NCI-H226 (cell line): Measurements from ENCODE around the gene SRSF3.

Experiments used
- DNase-seq: peaks from one replicate; pipeline ENCODE4 v3.0.0-alpha.2; 2015

Gene SRSF3

DNA sequence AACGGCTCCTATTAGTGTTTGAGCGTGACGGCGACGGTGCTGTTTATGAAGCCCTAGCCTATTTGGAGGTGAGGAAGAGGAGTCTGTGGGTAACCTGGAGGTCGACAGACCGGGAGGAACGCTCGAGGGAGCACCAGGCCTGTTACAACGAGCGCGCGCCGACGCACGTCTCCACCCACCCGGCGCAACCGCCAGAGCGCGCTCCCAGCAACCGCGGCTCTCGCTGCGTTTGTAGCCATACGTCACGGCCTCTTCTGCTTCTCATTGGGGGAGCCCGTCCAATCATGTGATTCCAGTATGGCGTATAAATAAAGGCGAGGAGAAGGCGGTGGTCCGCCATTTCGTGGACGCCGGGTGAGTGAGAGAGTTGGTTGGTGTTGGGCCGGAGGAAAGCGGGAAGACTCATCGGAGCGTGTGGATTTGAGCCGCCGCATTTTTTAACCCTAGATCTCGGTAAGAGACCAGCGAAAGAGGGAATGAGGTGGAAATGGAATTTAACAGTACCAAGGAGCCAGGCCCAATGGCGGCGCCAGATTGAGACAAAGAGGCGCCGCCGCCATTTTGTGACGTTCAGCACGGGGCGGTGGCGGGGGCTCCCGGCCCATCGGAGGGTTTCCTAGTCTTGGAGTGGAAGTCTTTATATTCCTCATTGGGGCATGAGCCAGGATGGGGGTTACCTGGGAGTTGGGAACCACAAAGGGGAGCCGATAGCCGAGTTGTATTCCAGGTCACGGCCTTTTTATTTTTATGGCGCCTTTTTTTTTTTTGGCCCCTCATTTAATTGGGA is at the start of gene SRSF3:
Gene SRSF3, plus strand, starts transcription at position 334 of the 787 bp plus-strand sequence. CDS start 2,401 bp downstream, outside the sequence.
- peak; percentile 97 for DNase-seq

DNA sequence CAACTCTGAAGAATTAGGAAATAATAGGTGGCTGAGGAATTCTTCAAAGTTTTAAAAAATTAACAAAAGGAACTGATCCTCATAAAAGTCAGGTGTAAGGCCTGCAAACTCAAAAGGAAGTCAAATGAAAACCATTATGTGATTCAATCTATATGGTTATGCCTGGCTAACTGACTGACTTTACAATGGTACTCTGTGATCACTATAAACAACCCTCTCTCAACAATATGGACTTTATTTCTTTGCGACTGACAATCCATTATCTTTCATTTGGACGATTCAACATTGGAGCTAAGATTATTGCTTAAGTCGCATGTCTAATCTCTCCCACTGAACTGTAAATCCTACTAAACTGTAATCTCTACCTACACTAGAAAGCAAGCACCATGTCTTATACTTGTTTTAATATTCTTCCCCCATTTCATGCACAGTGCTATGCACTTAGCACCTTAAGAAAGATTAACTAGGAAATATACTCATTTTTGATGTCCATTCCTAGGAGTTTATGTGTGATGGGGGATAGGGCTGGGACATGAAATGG is 48.3 kb upstream of the SRSF3 start:
- no peak for DNase-seq

DNA sequence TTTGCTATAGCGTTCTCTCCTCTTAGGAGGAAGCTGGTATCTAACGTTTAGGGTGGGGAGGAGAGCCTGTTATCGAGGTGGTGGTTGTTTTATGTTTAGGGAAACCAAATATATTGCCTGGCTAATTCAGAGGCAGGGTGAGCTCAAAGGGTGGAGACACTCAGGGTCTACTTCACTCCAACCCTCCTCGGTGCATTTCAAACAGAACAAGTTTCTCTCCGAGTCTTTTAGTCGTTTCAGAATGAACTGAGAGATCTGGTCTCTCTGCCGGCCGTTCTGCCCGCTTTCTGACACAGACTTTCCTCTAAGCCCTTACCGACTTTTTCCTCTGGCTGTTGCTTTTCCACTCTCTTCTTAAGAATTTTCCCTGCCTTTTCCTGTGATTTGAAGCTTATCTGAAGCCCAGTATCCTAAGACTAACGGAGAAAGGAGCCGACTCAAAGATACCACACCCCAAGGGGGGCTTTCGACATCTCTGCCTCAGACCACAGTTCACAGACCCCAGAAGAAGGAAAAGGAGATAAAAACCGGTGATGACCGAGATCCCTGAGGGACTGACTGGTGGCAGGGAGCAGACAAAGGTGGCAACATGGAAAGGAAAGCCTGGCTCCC is 47.7 kb upstream of the SRSF3 start:
- DNase-seq, result no peak

DNA sequence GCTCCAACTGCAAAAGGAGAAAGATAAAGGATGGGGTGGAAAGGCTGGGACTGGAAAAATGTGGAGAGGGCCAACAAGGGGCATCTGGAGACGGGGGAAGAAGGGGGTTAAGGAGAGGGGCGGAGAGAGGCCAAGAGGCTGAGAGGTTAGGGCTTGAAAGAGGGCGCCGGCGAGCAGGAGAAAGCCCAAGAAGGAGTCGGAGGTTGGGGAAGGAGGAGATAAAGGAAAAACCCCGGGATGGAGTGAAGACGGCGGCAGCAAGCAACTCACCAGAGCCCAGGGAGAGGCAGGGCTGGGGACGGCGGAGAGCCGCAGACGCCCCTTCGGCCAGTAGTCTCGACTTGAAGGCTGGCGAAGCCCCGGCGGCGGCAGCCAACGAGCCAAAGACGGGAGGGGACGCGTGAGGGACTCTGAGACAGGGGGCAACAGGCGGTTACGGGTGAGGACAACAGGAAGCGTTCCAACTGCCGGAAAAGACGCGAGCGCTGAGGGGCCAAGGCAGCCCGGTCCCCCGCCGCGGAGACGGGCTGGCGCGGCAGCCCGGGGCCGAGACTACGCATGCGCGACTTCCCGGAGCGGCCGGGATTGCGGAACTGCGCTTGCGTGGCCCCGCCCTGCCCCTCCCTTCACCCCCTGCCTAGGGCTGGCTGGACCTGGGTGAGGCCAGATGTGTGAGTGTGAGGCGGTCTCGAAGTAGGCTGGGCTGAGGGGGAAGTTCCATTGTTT is 47.1 kb upstream of the SRSF3 start, which contains the start of gene STK38:
Gene STK38, minus strand, starts transcription at position 560 of the 726 bp plus-strand sequence. CDS start 7,277 bp downstream, outside the sequence.
- DNase-seq, result peak; percentile 72

DNA sequence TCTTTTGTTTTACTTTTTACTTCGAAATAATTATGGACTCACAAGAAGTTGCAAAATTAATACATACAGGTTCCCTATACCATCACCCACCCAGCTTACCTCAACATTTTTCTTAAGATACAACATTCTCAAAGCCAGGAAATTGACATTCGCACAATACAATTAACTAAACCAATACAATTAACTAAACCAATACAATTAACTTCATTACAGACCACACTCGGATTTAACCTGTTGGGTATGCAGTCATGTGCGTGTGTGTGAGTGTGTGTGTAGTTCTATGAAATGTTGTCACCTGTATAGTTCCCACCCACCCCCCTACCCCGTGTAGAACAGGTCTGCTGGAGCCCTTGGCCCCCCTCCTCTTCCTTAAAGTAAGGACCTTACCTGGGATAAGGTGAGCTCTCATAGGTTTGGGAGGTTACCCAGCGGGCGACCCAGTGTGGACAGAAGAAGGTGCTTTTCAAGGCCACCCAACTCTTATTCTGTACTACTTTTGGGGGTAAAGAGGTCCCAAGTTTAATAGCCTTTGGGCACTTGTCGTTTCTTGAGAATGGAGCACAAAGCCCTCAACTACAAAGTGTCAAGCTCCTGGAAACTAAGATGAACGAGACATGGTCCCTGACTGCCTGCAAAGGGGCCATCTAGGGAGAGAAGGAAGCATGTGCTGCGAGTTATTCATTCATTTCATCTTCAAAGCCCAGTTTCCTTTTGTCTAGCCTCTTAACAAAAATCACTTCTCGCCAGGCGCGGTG is 46.3 kb upstream of the SRSF3 start:
- no peak for DNase-seq

DNA sequence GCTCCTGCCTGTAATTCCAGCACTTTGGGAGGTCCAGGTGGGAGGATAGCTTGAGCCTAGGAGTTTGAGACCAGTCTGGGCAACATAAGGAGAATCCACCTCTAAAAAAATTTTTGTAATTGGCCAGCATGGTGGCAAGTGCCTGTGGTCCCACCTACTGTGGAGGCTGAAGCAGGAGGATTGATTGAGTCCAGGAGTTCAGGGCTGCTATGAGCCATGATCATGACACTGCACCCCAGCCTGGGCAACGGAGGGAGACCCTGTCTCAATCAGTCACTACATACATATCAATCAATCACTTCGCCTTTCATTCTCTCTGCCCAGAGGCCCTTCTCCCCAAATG is 45.8 kb upstream of the SRSF3 start:
- no peak for DNase-seq

DNA sequence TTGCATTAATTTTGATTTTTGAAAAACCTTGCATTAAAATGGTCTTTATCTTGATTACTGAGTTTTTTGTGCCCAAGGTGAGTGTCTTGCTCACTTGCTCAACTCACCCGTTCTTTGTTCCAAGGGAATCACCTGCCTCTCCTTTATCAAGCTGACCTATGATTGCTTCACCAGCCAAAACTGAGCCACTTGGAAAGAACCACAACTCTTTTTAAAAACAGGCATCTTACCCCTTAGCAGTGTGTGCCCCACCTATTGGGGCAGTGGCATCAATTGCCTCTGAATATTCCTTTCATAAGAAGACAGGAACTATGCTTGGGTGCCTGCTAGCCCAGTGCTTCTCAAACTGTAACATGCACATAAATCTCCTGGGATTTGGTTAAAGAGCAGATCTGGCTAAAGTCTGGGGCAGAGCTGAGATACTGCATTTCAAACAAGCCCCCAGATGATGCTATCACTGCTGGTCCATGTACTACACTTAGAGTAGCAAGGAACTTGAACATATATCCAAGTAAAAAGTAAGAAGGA is 43.6 kb upstream of the SRSF3 start:
- DNase-seq, result no peak

DNA sequence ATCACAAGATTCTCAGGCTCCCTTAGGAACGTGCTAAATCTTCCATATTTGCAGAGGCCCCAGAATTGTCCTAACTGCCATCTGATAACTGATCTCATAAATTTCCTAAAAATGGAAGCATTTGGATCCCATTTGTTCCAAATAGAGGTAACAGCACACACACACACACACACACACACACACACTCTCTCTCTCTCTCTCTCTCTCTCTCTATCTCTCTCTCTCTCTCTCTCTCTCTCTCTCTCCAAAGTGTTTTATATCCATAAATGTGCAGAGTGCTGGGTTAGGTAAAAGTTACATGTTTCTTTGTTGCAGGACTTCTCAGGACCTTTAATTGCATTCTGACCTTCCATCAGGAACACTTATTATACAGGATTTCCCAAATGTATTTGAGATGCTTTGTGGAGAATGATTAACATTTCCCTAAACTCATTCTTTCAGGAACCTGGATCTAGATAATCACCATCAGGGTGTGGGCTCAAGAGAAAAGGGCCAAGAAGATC is 38.4 kb upstream of the SRSF3 start:
- no peak for DNase-seq

DNA sequence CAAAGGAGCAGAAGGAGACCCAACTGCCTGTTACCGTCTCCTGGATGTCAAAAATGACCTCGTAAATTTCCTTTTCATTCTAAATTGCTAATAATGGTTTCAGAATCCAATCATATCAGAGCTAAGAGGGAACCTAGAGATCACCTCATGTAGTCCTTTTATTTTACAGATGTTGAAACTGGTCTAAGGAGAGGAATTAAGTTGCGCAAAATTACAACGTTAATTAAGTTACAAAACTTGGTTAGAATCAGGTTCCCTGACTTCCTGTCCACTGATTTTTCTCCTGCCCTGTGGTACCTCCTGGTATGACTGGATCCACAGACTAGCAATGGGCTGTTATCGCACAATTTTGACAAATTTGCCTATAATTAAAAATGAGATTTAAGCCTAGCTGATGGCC is 37.9 kb upstream of the SRSF3 start:
- no peak for DNase-seq

DNA sequence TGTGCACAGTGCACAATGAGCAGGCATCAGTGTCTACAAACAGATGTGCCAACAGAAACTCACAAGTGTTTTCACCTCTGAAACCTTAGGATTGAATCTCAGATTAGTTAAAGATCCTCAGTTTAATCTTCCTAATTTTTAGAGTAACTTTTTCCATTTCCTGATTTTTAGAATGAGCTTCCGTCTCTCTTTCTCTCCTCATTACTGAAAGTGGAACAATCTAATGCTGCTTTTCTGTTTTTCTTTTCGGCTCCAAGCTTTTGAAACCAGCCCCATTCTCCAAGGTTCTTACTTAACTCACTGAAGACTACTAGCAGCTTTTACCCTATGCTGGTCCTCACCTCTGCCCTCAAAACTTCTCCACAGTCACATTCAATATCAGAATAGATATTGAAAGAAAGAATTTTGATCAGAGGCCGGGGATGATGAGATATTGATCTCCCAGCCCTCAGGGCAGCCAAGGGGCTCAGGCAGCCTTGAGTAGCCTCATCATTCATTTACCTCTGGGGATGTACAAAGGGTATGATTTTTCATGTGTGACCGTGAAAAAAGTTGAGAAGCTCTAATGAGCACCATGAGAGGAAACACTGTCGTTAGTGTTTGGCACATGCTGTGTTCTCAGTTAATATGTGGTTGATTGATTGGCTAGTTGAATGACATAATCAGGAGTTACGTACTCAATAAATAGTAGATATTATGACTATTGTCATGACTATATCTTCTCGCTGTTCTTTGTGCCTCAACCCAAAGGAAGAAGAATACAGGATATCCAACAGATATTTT is 35.0 kb upstream of the SRSF3 start:
- no peak for DNase-seq

DNA sequence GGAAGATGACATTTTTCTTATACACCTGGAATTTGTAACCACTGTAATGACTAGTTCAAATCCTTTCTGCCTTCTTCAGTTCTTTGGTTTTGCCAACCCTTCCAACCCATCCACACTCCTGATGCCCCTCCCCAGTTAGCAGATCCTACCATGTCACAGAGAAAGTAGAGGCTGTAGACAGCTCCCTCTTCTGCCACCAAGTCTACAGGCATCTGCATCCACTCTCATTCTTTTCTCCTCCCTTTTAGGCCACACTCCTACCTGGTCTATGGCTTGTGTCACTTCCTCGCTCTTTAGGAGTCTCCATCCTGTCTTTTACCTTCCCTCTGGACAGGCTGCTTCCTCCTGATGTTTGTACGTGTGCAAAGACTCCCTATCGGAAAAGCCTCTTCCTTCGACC is 33.3 kb upstream of the SRSF3 start:
- DNase-seq, result no peak

DNA sequence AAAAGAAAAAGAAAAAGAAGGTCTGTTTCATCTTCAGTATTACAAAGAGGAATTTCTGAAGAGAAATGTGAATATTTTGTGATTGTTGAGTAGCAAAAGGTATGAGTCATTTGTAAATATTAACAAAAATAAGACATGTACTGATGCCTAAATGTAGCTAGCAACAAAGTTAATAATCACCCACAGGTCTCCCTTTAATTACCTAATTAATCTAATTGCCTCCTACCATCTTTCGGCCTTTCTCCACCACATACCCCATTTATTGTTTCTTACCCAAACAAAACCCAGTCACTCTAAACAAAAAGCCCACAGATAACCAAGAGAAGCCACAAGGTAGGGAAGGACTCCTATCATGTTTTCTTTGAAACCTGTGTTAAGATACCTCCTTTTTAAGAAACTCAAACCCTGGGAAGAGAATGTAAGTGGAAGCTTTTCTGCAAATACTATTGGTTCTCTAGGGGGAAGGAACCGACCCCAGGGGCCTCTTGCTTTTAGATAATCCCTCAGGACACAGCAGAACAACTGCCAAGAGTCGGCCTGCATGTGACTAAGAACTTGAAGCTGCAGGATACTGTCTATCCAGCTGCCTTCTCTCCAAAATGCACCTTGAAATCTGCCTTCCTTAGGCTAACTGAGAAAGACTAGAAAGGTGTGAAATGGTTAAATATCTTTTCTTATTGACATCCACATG is 30.8 kb upstream of the SRSF3 start:
- DNase-seq, result no peak

DNA sequence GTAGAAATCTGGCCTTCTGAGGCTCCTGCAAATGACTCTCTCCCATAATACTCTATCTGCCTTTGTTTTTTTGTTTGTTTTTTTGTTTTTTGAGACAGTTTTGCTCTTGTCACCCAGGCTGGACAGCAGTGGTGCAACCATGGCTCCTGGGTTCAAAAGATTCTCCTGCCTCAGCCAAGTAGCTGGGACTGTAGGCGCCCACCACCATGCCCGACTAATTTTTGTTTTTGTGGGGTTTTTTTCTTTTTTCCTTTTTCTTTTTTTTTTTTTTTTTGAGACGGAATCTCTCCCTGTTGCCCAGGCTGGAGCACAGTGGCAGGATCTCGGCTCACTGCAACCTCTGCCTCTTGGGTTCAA is 30.3 kb upstream of the SRSF3 start:
- DNase-seq, result no peak

DNA sequence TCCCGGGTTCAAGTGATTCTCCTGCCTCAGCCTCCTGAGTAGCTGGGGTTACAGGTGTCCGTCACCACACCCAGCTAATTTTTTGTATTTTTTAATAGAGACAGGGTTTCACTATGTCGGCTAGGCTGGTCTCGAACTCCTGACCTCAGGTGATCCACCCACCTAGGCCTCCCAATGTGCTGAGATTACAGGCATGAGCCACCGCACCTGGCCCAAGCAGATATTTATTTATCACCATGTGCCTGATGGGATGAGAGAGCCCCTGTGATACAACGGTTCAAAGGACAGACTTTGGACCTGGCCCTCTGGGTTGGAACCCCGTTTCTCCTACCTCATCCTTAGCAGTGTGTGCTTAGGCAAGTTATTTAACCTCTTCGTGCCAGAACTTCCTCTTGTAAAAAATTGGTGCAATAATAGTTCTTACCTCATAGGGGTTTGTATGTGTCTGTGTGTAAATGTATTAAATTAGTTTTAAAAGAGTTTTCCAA is 27.7 kb upstream of the SRSF3 start:
- DNase-seq, result no peak

DNA sequence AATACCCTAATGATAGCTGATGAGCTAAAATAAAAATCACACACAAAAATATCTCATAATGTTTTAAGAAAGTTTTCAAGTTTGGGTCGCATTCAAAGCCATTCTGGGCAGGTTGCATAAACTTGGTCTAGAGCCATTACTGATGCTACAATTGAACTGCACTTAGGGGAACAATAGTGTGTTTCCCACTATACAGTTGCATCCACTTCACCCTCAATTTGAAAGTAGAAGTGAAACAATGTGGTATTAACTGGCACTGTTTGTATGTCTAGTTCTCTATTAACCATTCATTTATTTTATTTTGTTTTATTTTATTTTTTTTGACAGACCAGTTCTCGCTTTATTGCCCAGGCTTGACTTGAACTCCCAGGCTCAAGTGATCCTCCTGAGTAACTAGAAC is 23.9 kb upstream of the SRSF3 start:
- DNase-seq, result no peak

DNA sequence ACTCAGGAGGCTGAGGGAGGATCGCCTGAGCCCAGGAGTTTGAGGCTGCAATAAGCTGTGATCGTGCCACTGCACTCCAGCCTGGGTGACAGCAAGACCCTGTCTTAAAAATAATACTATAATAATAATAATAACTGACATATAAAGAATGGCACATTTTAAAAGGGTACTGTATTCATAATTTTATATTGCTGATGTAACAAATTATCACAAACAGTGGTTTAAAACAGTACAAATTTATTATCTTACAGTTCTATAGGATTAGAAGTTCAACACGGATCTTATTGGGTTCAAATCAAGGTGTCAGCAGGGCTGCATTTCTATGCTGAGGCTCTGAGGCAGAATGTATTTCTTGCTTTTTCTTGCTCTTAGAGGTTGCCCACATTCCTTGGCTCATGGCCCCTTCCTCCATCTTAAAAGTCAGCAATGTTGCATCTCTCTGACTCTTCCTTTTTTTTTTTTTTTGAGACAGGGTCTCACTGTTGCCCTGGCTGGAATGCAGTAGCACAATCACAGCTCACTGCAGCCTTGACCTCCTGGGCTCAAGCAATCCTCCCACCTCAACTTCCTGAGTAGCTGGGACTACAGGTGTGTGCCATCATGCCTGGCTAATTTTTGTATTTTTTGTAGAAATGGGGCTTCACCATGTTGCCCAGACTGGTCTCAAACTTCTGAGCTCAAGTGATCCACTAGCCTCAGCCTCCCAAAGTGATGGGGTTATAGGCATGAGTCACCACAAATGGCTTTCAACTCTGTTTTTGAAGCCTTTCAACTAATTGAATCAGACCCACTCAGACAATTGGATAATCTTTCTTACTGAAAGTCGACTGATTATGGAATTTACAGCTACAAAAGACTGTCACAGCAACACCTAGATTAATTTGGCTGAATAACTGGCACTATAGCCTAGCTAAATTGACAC is 22.8 kb upstream of the SRSF3 start:
- no peak for DNase-seq

DNA sequence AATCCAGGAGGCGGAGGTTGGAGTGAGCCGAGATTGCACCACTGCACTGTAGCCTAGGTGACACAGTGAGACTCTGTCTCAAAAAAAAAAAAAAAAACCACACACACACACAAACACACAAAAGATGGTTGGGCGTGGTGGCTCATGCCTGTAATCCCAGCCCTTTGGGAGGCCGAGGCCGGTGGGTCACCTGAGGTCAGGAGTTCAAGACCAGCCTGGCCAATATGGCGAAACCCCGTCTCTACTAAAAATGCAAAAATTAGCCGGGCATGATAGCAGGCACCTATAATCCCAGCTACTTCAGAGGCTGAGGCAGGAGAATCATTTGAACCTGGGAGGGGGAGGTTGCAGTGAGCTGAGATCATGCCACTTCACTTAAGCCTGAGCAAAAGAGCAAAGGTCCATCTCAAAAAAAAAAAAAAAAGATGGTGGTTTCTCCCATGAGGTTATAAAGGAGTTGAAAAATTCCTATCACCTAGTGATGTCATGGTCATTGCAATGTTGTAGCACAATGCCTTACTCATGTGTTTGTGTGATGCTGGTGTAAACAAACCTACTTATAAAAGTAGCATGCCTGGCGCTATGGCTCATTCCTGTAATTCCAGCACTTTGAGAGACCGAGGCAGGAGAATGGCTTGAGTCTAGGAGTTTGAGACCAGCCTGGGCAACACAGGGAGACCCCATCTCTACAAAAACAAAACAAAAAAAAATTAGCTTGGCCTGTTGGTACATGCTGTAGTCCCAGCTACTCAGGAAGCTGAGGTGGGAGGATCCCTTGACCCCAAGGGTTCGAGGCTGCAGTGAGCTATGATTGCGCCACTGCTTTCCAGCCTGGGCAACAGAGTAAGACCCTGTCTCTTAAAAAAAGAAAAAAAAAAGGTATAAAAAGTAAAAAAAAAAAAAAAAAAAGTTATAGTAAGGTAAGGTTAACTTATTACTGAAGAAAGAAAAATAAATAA is 21.5 kb upstream of the SRSF3 start:
- DNase-seq, result peak; percentile 61

DNA sequence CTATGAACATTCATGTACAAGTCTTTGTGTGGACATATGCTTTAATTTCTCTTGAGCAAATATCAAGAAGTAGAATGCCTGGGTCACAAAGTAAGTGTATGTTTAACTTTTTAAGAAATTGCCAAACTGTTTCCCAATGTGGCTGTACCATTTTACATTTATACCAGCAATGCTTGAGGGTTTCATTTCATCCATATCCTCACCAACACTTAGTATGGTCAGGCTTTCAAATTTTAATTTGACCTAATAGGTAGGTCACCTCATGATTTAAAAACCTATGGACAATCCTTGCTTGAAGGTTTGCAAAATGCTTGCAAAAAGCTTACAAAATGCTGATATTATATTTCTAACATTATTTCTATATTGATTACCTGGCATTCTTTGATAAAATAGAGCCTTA is 19.5 kb upstream of the SRSF3 start:
- no peak for DNase-seq

DNA sequence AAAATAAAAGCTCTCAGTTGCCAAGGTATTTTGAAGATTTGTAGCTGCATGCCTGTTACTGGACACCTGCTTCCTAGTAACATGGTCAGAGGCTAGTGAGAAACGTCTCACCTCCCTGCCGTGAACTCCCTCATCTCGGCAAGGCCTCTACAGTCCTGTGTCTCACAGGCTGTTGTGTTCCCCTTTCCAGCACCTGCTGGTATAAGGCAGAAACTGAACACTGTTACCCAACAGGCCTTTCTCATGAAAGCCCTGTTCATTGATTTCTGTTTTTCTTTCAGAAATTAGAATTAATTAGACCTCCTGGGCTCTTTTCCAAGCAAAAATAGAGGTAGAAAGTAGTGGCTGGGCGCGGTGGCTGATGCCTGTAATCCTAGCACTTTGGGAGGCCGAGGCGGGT is 17.6 kb upstream of the SRSF3 start:
- DNase-seq, result no peak
